Fibroblast of skin of right quadriceps (primary cell): ENCODE results near the gene SPDYE2.
"Not testable (repeated sequence)": the region's sequence is repeated elsewhere in the genome, so short reads cannot be mapped to it uniquely, and the experiment has no call there.

ENCODE experiments used
- DNase-seq: peaks from one replicate; pipeline ENCODE4 v3.0.0-alpha.2; 2013

Gene SPDYE2

DNA sequence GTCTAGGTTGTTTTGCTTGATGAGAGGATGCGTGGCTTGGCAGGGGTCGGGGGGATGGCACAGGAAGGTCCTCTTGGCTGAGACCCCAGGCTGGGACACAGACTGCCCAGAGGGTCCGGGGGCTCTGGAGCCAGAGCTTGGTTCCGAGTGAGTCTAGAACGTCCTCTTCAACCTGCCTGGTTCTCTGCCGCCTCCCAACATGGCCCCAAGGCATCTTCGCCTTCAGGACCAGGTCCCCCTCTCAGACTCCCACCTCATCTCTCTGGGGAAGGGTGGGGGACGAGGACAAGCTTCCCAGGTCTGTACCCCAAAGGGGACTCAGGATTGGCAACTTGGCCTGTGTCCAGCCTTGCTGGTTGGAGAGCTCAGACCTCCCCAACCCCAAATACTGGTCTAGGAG lies 8.9 kb upstream of the SPDYE2 start:
- DNase-seq, result not testable (repeated sequence)

- not testable (repeated sequence) for DNase-seq
Measured at GRCh38 chr7:102542771-102543170, 8.3 kb upstream of the SPDYE2 start.

DNA sequence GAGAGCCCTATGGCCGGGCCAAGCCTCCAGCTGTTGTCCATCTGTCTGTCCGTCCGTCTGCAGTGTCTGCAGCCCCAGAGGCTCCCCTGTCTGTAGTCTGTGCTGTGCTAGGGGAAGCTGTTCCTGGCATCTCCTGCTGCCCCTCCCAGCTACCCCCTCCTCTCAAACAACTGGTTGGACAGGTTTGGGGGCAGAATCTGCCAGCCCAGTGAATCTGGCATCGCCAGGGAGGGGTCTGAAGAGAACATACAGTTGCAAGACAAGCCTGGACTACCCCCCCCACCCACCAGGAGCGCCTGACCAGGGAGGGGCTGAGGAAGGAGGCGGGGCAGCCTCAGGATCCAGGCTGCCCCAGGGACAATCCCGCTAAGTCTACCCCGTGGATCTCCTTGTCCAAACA lies 7.4 kb upstream of the SPDYE2 start, which contains the start of gene UPK3BL2:
Gene UPK3BL2 (minus strand): TSS at position 101 of the 400 bp plus-strand sequence. CDS start 60 bp downstream, at position 41.
- not testable (repeated sequence) for DNase-seq

GRCh38 chr7:102544372-102544771 lies 6.7 kb upstream of the SPDYE2 start:
- not testable (repeated sequence) for DNase-seq

GRCh38 chr7:102545288-102545687 lies 5.7 kb upstream of the SPDYE2 start:
- not testable (repeated sequence) for DNase-seq

GRCh38 chr7:102546353-102546752 lies 4.7 kb upstream of the SPDYE2 start:
- not testable (repeated sequence) for DNase-seq

GRCh38 chr7:102568620-102569019 lies 17.6 kb downstream of the SPDYE2 start:
- DNase-seq, result not testable (repeated sequence)

GRCh38 chr7:102572261-102573239 lies 21.5 kb downstream of the SPDYE2 start, which contains the start of gene POLR2J3:
TSS of gene POLR2J3 (minus strand) at chr7:102572583. CDS start at chr7:102572521, 62 bp downstream.
- peak; percentile 92 for DNase-seq

DNA sequence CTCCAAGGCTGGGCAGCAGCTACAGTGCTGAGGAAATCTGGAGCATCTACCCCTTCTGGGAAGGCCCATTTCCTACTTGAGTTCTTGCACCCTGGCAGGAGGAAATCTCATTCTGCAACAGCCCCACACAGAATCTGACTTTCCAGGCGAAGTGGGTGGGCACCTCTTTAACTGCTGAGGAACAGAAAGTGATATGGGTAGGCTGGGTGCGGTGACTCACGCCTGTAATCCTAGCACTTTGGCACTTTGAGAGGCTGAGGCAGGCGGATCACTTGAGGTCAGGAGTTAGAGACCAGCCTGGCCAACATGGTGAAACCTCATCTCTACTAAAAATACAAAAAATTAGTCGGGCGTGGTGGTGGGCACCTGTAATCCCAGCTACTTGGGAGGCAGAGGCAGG lies 23.6 kb downstream of the SPDYE2 start:
- not testable (repeated sequence) for DNase-seq

DNA sequence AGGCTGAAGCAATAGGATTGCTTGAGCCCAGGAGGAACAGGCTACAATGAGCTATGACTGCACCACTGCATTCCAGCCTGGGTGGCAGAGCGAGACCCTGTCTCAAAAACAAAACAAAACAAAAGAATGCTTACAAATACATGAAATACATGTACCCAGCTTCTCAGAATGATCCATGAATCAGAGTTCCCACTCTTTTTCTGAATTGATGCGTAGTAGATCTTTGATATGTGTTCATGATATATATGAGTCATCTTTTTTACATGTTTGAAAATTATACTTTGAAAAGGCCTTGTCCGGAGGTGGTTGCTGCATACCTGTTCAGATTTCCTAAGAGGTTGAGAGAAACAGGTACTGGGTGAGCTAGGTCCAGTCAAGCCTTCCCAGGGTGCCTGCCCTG lies 25.3 kb downstream of the SPDYE2 start:
- DNase-seq, result not testable (repeated sequence)

- DNase-seq, result not testable (repeated sequence)
Measured at GRCh38 chr7:102577315-102578240, 26.6 kb downstream of the SPDYE2 start.

DNA sequence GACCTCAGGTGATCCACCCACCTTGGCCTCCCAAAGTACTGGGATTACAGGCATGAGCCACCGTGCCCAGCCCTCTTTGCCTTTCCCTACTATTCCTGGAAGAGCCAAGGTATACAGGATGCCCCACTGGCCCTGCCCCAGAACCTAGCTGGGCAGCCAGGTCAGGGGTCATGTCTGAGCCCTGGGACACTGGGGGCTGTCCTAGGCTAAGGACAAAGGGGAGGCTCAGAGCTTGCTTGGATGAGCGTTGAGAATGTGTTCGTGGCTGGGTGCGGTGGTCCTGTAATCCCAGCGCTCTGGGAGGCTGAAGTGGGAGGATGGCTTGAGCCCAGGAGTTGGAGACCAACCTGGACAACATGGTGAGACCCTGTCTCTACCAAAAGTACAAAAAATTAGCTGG lies 27.5 kb downstream of the SPDYE2 start:
- DNase-seq, result not testable (repeated sequence)

- DNase-seq, result not testable (repeated sequence)
Measured at GRCh38 chr7:102581722-102582121, 30.7 kb downstream of the SPDYE2 start.

DNA sequence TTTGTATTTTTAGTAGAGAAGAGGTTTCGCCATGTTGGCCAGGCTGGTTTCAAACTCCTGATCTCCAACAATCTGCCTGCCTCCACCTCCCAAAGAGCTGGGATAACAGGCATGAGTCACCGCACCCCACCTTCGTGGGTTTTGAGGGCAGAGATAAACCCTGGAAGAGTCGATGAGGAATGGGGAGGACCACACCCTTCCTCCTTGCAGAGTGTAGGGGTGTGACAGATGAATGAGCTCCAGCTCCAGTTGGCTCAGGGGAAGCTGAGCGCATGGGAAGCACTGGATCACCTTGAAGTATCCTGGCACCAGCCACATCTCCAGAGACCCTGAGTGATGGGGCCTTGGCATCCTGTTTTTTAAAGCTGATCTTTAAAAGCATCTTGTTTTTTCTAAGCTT lies 32.5 kb downstream of the SPDYE2 start:
- not testable (repeated sequence) for DNase-seq

DNA sequence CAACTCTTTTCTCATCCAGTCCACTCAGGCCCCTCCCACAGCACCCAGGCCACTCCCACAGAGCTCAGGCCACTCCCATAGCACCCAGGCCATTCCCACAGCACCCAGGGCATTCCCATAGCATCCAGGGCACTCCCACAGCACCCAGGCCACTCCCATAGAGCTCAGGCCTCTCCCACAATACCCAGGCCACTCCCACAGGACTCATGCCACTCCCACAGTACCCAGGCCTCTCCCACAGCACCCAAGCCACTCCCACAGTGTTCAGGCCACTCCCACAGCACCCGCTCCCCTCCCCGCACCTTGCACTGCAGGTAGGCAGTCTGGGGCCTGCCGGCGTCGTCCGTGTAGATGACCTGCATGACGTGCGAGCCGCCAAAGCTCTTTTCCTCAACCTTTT lies 38.8 kb downstream of the SPDYE2 start:
- DNase-seq, result not testable (repeated sequence)

- not testable (repeated sequence) for DNase-seq
Measured at GRCh38 chr7:102592477-102593019, 41.5 kb downstream of the SPDYE2 start.

- not testable (repeated sequence) for DNase-seq
Measured at GRCh38 chr7:102593637-102594334, 42.8 kb downstream of the SPDYE2 start.

DNA sequence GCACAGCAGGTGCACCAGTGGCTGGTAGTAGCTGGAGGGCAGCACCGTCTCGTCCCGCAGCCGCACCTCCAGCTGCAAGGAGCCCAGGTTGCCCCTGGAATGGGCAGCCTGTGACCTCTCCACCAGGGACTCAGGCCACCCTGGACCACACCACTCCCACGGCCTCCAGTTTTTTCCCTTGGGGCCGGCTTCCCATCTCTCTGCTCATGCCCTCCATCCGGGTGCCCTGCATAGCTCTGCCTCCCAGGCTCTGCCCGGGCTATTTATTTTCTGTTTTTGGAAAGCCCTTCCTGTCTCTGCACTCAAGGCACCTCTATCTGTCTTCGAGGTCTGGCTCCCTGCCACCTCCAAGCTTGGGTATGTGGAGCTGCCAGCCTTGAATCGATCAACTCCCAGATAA lies 45.0 kb downstream of the SPDYE2 start:
- not testable (repeated sequence) for DNase-seq

DNA sequence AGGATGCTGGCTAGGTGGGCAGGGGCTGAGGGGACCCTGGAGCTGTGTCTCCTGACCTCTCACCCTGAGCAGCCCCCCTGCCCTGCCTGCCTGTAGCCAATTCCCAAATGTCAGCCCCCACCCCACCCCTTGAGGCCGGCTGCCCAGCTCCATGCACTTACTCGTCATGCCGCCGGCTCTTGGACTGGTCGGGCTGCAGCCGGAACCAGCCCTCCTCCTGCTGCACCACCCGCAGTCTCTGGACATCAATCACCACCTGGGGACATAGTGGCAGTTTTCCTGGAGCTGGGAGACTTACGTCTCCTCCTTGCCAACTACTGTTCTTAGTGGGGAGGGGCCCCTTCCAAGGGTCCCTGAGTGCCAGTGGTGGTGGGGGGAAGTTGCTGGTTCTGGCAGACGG lies 48.7 kb downstream of the SPDYE2 start:
- DNase-seq, result not testable (repeated sequence)

GRCh38 chr7:102602317-102602716 lies 51.3 kb downstream of the SPDYE2 start:
- not testable (repeated sequence) for DNase-seq

- not testable (repeated sequence) for DNase-seq
Measured at GRCh38 chr7:102604431-102605145, 53.6 kb downstream of the SPDYE2 start.
